ENCODE measurements around the gene TRAPPC4. TPM values are rescaled to one million over a fixed set of nuclear protein-coding genes. Genes with fewer than 3 reads are reported as not detected.
"Not testable (repeated sequence)": the region's sequence is repeated elsewhere in the genome, so short reads cannot be mapped to it uniquely, and the experiment has no call there.

TRAPPC4 gene
- total and polyA plus RNA-seq, 4 experiments from 2014 or later: 89.2 to 116 (median 94.7) TPM

DNA sequence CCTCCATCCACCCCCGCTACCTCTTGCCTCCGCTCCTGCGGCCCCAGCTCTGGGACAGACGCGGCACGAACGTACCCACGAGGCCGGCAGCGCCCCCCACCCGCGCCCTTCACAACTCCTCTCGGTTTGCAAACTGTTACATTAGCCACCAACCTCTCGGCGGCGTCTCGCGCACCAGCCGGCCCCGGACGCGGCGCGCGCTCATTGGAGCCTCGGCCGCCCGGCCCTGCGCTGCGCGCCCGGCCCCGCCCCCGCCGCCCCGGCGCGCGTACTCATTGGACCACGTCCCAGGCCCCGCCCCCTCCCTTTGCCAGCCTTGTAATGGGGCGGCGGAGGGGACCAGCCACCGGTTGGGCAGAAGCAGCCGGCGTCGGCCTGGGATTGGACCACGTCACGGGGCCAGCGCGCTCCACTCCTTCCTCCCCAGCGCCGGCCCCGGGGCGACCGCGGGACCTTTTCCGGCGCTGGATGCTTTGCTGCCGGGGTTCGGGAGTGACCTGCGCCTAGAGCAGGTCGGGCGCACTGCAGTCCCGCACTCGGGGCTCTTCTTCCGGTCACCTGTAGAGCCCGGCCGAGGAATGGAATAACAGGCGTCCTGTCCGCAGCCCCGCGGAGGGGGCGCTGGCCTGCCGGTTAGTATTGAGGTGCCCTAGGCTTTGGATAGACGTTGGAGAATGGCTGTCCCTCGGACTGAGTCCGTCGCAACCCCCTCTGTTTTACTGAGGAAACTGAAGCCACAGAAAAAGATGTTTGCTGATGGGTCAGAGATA, 38.6 kb downstream of the TRAPPC4 start, which contains the start of gene HYOU1:
HYOU1 (minus strand) TSS at position 206 of the 770 bp plus-strand sequence. CDS start 1,045 bp downstream, outside the sequence.
- H3K27me3 ChIP-seq (ENCODE audit: insufficient read depth, low read length): no peaks in the 10 kb centered on the region
- ChIA-PET CTCF (ENCODE audit: partially characterized antibody) (interaction anchor here (0.9 to 2.5 kb wide), 12 partner anchors 10 to 265 kb away, joined by 3 to 17 read pairs (median 4); partner anchors contain the start of genes DPAGT1, HINFP, SLC37A4 and VPS11), POLR2A (ENCODE audit: partially characterized antibody) (interaction anchor here (0.8 to 5.3 kb wide), 24 partner anchors 9 to 266 kb away, joined by 3 to 67 read pairs (median 6); partner anchors contain the start of genes C2CD2L, CBL, CENATAC and DDX6)
- H3K4me1 Mint-ChIP-seq: peaks cover 20 to 52% (median 39%) of the 10 kb centered on the region in 4 donors
- peak within 1 kb of the TSS; percentile 91 for H3K27ac ChIP-seq (ENCODE audit: low read depth, low read length)
- H3K4me3 Mint-ChIP-seq: peak within 1 kb of the TSS; percentile 92 to 98 (median 97)
- H3K9me3 Mint-ChIP-seq: no peaks in the 10 kb centered on the region
- peaks cover 29 to 49% of the 10 kb centered on the region in 2 donors for H3K36me3 Mint-ChIP-seq
- peak; percentile 98 for DNase-seq
- H3K36me3 ChIP-seq (ENCODE audit: insufficient read depth, low read length): peaks cover 33% of the 10 kb centered on the region
- H3K4me1 ChIP-seq (ENCODE audit: insufficient read depth, low read length): peaks cover 25% of the 10 kb centered on the region
- peak within 1 kb of the TSS; percentile 91 to 98 (median 97) for H3K27ac Mint-ChIP-seq
- intact Hi-C loops (cut with micrococcal nuclease): loop anchor here (1.0 to 2.0 kb wide), 7 partner anchors 10 to 140 kb away; partner anchors contain the start of genes CENATAC, DPAGT1, RPS25 and SLC37A4
- no peaks in the 10 kb centered on the region for H3K9me3 ChIP-seq (ENCODE audit: control insufficient read depth in 1 of 2, low read length in 2 of 2)
- peak within 1 kb of the TSS; percentile 82 to 87 for H3K4me3 ChIP-seq (ENCODE audit: low read length in 2 of 2)
- no peaks in the 10 kb centered on the region for H3K27me3 Mint-ChIP-seq

DNA sequence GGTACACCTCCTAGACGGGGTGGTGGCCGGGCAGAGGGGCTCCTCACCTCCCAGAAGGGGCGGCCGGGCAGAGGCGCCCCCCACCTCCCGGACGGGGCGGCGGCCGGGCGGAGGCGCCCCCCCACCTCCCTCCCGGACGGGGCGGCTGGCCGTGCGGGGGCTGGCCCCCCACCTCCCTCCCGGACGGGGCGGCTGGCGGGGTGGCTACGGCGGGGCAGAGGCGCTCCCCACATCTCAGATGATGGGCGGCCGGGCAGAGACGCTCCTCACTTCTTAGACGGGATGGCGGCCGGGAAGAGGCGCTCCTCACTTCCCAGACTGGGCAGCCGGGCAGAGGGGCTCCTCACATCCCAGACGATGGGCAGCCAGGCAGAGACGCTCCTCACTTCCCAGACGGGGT, 40.6 kb downstream of the TRAPPC4 start:
- POLR2A ChIA-PET (ENCODE audit: partially characterized antibody): interaction anchor here (1.0 kb wide), 1 partner anchor 8 kb away, joined by 3 read pairs; no protein-coding TSS in a partner anchor
- Histone ChIP-seq H3K4me1 (ENCODE audit: insufficient read depth, low read length) (peaks cover 21% of the 10 kb centered on the region), H3K36me3 (ENCODE audit: insufficient read depth, low read length) (peaks cover 13% of the 10 kb centered on the region)
- DNase-seq; intact Hi-C loops (cut with micrococcal nuclease); H3K4me3 ChIP-seq (ENCODE audit: low read length in 2 of 2); H3K9me3 Mint-ChIP-seq; H3K27me3 ChIP-seq (ENCODE audit: insufficient read depth, low read length); H3K27me3 Mint-ChIP-seq; H3K9me3 ChIP-seq (ENCODE audit: control insufficient read depth in 1 of 2, low read length in 2 of 2); H3K27ac ChIP-seq (ENCODE audit: low read depth, low read length); CTCF ChIA-PET (ENCODE audit: partially characterized antibody): not testable (repeated sequence)
- Mint-ChIP-seq H3K27ac (peak overlapping the region in 1 of 7 donors; percentile 88), H3K4me3 (peak overlapping the region in 2 of 8 donors; percentile 14 to 51), H3K4me1 (peaks cover 13 to 37% (median 29%) of the 10 kb centered on the region in 4 donors), H3K36me3 (peaks cover 13 to 31% of the 10 kb centered on the region in 2 donors)

DNA sequence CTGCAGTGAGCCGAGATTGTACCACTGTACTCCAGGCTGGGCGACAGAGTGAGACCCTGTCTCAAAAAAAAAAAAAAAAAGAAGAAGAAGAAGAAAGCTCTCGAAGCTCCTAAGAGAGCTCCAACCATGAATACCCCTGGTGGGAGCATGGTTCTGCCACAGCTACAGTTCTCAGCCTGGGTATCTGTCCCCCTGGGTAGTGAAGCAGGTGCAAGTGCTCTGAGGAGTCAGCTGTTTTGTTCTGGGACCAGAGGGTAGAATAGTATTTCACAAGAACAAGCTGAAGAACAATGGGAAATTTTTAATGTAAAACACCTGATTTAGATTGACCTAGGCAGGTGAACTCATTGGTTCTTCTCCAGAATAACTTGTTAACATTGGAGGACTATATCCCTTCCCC, 42.7 kb downstream of the TRAPPC4 start:
- Mint-ChIP-seq H3K4me3 (no peak overlapping the region), H3K36me3 (peaks cover 0 to 15% of the 10 kb centered on the region in 2 donors), H3K27ac (peak overlapping the region in 1 of 7 donors; percentile 8), H3K9me3 (no peaks in the 10 kb centered on the region), H3K27me3 (no peaks in the 10 kb centered on the region), H3K4me1 (peaks cover 11 to 35% (median 27%) of the 10 kb centered on the region in 4 donors)
- ChIA-PET POLR2A (ENCODE audit: partially characterized antibody) (interaction anchor here (1.1 to 3.3 kb wide), 3 partner anchors 30 to 61 kb away, joined by 3 to 11 read pairs (median 4); partner anchors contain the start of gene SLC37A4), CTCF (ENCODE audit: partially characterized antibody) (interaction anchor here (1.1 to 3.3 kb wide), 4 partner anchors 14 to 135 kb away, joined by 3 to 11 read pairs (median 4); no protein-coding TSS in a partner anchor)
- Histone ChIP-seq H3K4me3 (ENCODE audit: low read length in 2 of 2) (no peak overlapping the region), H3K9me3 (ENCODE audit: control insufficient read depth in 1 of 2, low read length in 2 of 2) (no peaks in the 10 kb centered on the region), H3K4me1 (ENCODE audit: insufficient read depth, low read length) (peaks cover 25% of the 10 kb centered on the region), H3K36me3 (ENCODE audit: insufficient read depth, low read length) (no peaks in the 10 kb centered on the region), H3K27ac (ENCODE audit: low read depth, low read length) (no peak overlapping the region), H3K27me3 (ENCODE audit: insufficient read depth, low read length) (no peaks in the 10 kb centered on the region)
- intact Hi-C loops (cut with micrococcal nuclease): no loop called here
- no peak for DNase-seq

DNA sequence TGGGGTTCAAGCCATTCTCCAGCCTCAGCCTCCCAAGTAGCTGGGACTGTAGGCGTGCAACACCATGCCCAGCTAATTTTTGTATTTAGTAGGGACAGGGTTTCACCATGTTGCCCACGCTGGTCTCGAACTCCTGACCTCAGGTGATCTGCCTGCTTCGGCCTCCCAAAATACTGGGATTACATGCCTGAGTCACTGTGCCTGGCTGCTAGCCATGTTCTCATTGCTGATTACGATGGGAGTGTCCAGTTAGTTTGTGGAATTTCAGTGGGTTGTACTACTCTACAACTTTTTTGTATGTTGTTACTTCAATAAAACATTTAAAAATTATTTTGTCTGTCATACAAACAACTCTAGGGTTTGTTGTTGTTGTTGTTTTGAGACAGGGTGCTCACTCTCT, 44.2 kb downstream of the TRAPPC4 start:
- CTCF ChIA-PET (ENCODE audit: partially characterized antibody): interaction anchor here (0.6 to 3.3 kb wide), 5 partner anchors 11 to 259 kb away, joined by 3 to 11 read pairs (median 3); no protein-coding TSS in a partner anchor
- POLR2A ChIA-PET (ENCODE audit: partially characterized antibody): interaction anchor here (3.3 kb wide), 1 partner anchor 32 kb away, joined by 11 read pairs; a partner anchor contains a TSS
- Histone ChIP-seq H3K27me3 (ENCODE audit: insufficient read depth, low read length) (no peaks in the 10 kb centered on the region), H3K4me3 (ENCODE audit: low read length in 2 of 2) (no peak overlapping the region), H3K27ac (ENCODE audit: low read depth, low read length) (no peak overlapping the region), H3K36me3 (ENCODE audit: insufficient read depth, low read length) (no peaks in the 10 kb centered on the region), H3K9me3 (ENCODE audit: control insufficient read depth in 1 of 2, low read length in 2 of 2) (no peaks in the 10 kb centered on the region), H3K4me1 (ENCODE audit: insufficient read depth, low read length) (peaks cover 29% of the 10 kb centered on the region)
- Mint-ChIP-seq H3K27me3 (no peaks in the 10 kb centered on the region), H3K9me3 (no peaks in the 10 kb centered on the region), H3K27ac (no peak overlapping the region), H3K4me3 (no peak overlapping the region), H3K4me1 (peaks cover 17 to 37% (median 32%) of the 10 kb centered on the region in 4 donors), H3K36me3 (peaks cover 0 to 13% of the 10 kb centered on the region in 2 donors)
- no peak for DNase-seq
- intact Hi-C loops (cut with micrococcal nuclease): no loop called here

DNA sequence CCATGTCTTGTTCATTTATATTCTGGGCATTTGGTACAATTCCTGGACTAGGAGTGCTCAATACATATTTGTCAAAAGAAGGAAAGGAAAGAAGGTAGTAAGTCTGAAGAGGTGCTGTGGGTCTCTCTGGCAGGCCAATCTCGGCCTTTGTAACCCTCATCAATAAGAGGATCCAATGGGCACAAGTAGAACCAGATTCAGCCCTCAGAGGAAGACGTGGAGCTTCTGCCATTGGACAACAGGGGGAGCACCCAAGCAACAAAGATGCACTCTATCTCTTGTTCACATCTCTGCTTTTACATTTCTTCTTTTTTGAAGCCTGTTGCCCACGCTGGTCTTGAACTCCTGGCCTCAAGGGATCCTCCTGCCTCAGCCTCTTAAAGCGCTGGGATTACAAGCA, 46.8 kb downstream of the TRAPPC4 start:
- Histone ChIP-seq H3K4me1 (ENCODE audit: insufficient read depth, low read length) (peaks cover 34% of the 10 kb centered on the region), H3K27me3 (ENCODE audit: insufficient read depth, low read length) (no peaks in the 10 kb centered on the region), H3K9me3 (ENCODE audit: control insufficient read depth in 1 of 2, low read length in 2 of 2) (no peaks in the 10 kb centered on the region), H3K27ac (ENCODE audit: low read depth, low read length) (peak overlapping the region; percentile 88), H3K4me3 (ENCODE audit: low read length in 2 of 2) (no peak overlapping the region), H3K36me3 (ENCODE audit: insufficient read depth, low read length) (peaks cover 3% of the 10 kb centered on the region)
- DNase-seq: peak; percentile 49 to 57 (median 54)
- ChIA-PET CTCF (ENCODE audit: partially characterized antibody) (interaction anchor here (0.8 to 4.2 kb wide), 6 partner anchors 33 to 258 kb away, joined by 3 to 18 read pairs (median 4); partner anchors contain the start of gene SLC37A4), POLR2A (ENCODE audit: partially characterized antibody) (interaction anchor here (0.7 to 4.6 kb wide), 10 partner anchors 9 to 141 kb away, joined by 3 to 77 read pairs (median 3); partner anchors contain the start of genes ABCG4, C2CD2L, CBL and HINFP)
- H3K27ac Mint-ChIP-seq: peak overlapping the region; percentile 67 to 98 (median 92)
- no peaks in the 10 kb centered on the region for H3K27me3 Mint-ChIP-seq
- H3K36me3 Mint-ChIP-seq: peaks cover 5 to 25% of the 10 kb centered on the region in 2 donors
- intact Hi-C loops (cut with micrococcal nuclease): loop anchor here (1.0 to 5.0 kb wide), 3 partner anchors 132 to 258 kb away; no protein-coding TSS in a partner anchor
- H3K4me1 Mint-ChIP-seq: peaks cover 23 to 43% (median 37%) of the 10 kb centered on the region in 4 donors
- no peaks in the 10 kb centered on the region for H3K9me3 Mint-ChIP-seq
- peak overlapping the region; percentile 3 to 74 (median 36) for H3K4me3 Mint-ChIP-seq

DNA sequence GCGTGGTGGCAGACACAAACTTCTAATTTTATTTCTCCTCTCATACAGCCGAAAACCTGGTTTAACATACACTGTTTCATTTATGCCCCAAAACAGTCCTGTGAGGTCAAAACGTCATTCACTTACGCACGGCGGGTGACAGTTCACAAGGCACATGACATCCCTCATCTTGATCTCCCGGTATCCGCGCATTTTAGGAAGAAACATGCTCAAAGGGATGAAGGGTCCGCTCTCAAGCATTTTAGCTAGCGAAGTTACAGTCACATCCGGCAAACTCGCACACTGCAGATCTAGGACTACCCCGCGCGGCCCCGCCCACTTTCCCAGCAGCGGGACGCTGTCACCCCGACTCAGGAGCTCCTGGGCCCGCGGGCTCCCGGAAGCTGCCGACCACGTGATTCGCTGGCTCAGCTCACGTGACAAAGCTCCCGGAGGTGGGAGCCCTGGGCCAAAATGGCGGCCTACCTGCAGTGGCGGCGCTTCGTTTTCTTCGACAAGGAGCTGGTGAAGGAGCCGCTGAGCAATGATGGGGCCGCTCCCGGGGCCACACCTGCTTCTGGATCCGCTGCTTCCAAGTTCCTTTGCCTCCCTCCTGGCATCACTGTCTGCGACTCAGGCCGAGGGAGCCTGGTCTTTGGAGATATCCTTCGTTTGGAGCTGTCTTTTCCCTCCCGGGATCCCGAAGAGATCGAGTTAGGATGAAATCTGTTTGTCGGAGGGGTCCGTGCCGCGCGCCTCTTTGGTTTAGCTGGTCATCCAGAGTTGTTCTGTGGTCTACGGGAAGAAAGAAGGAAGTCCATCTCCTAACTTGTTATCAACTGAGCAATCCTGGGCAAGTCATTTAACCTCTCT, 49.0 kb downstream of the TRAPPC4 start, which contains the start of gene VPS11:
VPS11 (plus strand) TSS at position 448 of the 852 bp plus-strand sequence; CDS start at position 454, 6 bp downstream.
- POLR2A ChIA-PET (ENCODE audit: partially characterized antibody): interaction anchor here (0.6 to 4.6 kb wide), 34 partner anchors 11 to 278 kb away, joined by 3 to 77 read pairs (median 4); partner anchors contain the start of genes C2CD2L, CBL, CENATAC and DPAGT1
- no peaks in the 10 kb centered on the region for H3K27me3 ChIP-seq (ENCODE audit: insufficient read depth, low read length)
- Mint-ChIP-seq H3K27ac (peak within 1 kb of the TSS; percentile 92 to 100 (median 98)), H3K9me3 (no peaks in the 10 kb centered on the region), H3K27me3 (no peaks in the 10 kb centered on the region), H3K36me3 (peaks cover 13 to 38% of the 10 kb centered on the region in 2 donors), H3K4me1 (peaks cover 23 to 43% (median 36%) of the 10 kb centered on the region in 4 donors), H3K4me3 (peak within 1 kb of the TSS; percentile 91 to 99 (median 94))
- H3K27ac ChIP-seq (ENCODE audit: low read depth, low read length): peak within 1 kb of the TSS; percentile 88
- peak within 1 kb of the TSS; percentile 87 to 99 for H3K4me3 ChIP-seq (ENCODE audit: low read length in 2 of 2)
- DNase-seq: peak; percentile 97 to 98 (median 97)
- no peaks in the 10 kb centered on the region for H3K9me3 ChIP-seq (ENCODE audit: control insufficient read depth in 1 of 2, low read length in 2 of 2)
- CTCF ChIA-PET (ENCODE audit: partially characterized antibody): interaction anchor here (0.6 to 4.2 kb wide), 30 partner anchors 10 to 275 kb away, joined by 3 to 18 read pairs (median 4); partner anchors contain the start of genes C2CD2L, CBL, DPAGT1 and HINFP
- H3K4me1 ChIP-seq (ENCODE audit: insufficient read depth, low read length): peaks cover 34% of the 10 kb centered on the region
- intact Hi-C loops (cut with micrococcal nuclease): loop anchor here (1.0 to 5.0 kb wide), 7 partner anchors 10 to 215 kb away; partner anchors contain the start of genes HMBS, HYOU1, RPS25 and SLC37A4
- peaks cover 18% of the 10 kb centered on the region for H3K36me3 ChIP-seq (ENCODE audit: insufficient read depth, low read length)

All from CD4-positive, alpha-beta memory T cell (primary cell).